ENCODE measurements around the gene NCKAP5.

NCKAP5 gene

DNA sequence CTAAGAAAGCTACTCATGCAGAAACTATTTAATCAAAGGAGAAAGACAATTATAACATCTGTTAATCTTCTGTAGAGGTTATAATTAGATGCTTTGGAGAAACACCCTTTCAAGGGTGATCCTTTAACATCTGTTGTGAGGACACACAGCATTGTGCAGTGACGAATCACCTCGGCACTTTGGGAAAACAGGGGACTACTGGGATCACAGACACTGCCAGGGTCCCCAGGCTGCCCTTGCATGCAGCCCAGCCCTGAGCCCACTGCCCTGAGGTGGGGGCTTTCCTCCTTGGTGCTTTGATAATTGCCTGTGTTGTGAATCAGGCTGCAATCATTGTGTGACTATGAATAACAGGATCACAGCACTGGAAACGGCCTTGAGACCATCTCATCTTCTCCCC lies 10.6 kb downstream of the NCKAP5 start:
- Mint-ChIP-seq H3K9me3 (no peaks in the 10 kb centered on the region), H3K27ac (no peak overlapping the region), H3K27me3 (no peaks in the 10 kb centered on the region), H3K4me1 (no peaks in the 10 kb centered on the region), H3K4me3 (no peak overlapping the region), H3K36me3 (ENCODE audit: low read depth) (no peaks in the 10 kb centered on the region)
- ATAC-seq (no peak), DNase-seq (no peak)

GRCh38 chr2:133553838-133554408 lies 14.3 kb downstream of the NCKAP5 start:
- DNase-seq (no peak), ATAC-seq (no peak)
- H3K36me3 Mint-ChIP-seq (ENCODE audit: low read depth), result no peaks in the 10 kb centered on the region
- no peaks in the 10 kb centered on the region for H3K4me1 Mint-ChIP-seq
- no peak overlapping the region for H3K27ac Mint-ChIP-seq
- H3K9me3 Mint-ChIP-seq, result no peaks in the 10 kb centered on the region
- H3K4me3 Mint-ChIP-seq, result no peak overlapping the region
- no peaks in the 10 kb centered on the region for H3K27me3 Mint-ChIP-seq

GRCh38 chr2:133553251-133553650 lies 15.0 kb downstream of the NCKAP5 start:
- ATAC-seq (no peak), DNase-seq (no peak)
- H3K36me3 Mint-ChIP-seq (ENCODE audit: low read depth), result no peaks in the 10 kb centered on the region
- H3K27ac Mint-ChIP-seq, result no peak overlapping the region
- no peaks in the 10 kb centered on the region for H3K4me1 Mint-ChIP-seq
- no peaks in the 10 kb centered on the region for H3K9me3 Mint-ChIP-seq
- no peak overlapping the region for H3K4me3 Mint-ChIP-seq
- H3K27me3 Mint-ChIP-seq, result no peaks in the 10 kb centered on the region

- Mint-ChIP-seq H3K4me3 (no peak overlapping the region), H3K27me3 (no peaks in the 10 kb centered on the region), H3K4me1 (no peaks in the 10 kb centered on the region), H3K9me3 (no peaks in the 10 kb centered on the region), H3K27ac (no peak overlapping the region), H3K36me3 (ENCODE audit: low read depth) (no peaks in the 10 kb centered on the region)
- ATAC-seq, result no peak
- DNase-seq, result no peak
Measured at GRCh38 chr2:133552821-133553220, 15.4 kb downstream of the NCKAP5 start.

- Mint-ChIP-seq H3K27ac (no peak overlapping the region), H3K36me3 (ENCODE audit: low read depth) (no peaks in the 10 kb centered on the region), H3K4me1 (no peaks in the 10 kb centered on the region), H3K9me3 (peaks cover 4% of the 10 kb centered on the region), H3K27me3 (no peaks in the 10 kb centered on the region), H3K4me3 (no peak overlapping the region)
- ATAC-seq, result no peak
- no peak for DNase-seq
Measured at GRCh38 chr2:133541797-133542196, 26.5 kb downstream of the NCKAP5 start.

GRCh38 chr2:133541376-133541775 lies 26.9 kb downstream of the NCKAP5 start:
- H3K36me3 Mint-ChIP-seq (ENCODE audit: low read depth), result no peaks in the 10 kb centered on the region
- DNase-seq, result no peak
- ATAC-seq, result no peak
- no peak overlapping the region for H3K27ac Mint-ChIP-seq
- no peaks in the 10 kb centered on the region for H3K4me1 Mint-ChIP-seq
- peaks cover 4% of the 10 kb centered on the region for H3K9me3 Mint-ChIP-seq
- no peaks in the 10 kb centered on the region for H3K27me3 Mint-ChIP-seq
- H3K4me3 Mint-ChIP-seq, result no peak overlapping the region

DNA sequence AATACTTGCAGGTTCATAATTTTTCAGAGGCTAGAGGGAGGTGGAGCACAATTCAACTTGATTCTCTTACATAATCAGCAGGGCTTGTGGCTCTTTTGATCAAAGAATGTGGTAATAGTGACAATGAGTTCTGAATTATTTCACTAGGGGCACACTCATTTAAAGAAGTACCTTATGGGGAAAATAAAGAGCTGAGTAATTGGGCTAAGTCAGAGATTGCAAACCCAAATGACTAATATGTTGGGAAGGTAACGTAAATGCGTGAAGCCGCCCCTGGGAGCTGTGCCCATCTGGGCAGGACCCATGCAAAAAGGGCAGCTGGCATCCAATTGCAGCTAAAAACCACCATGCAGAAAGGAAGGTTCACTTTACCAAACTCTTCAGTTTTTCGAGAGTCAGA lies 35.3 kb downstream of the NCKAP5 start:
- no peak overlapping the region for H3K4me3 Mint-ChIP-seq
- no peak overlapping the region for H3K27ac Mint-ChIP-seq
- H3K4me1 Mint-ChIP-seq, result no peaks in the 10 kb centered on the region
- no peaks in the 10 kb centered on the region for H3K27me3 Mint-ChIP-seq
- DNase-seq, result no peak
- no peak for ATAC-seq
- H3K9me3 Mint-ChIP-seq, result no peaks in the 10 kb centered on the region
- H3K36me3 Mint-ChIP-seq (ENCODE audit: low read depth), result no peaks in the 10 kb centered on the region

DNA sequence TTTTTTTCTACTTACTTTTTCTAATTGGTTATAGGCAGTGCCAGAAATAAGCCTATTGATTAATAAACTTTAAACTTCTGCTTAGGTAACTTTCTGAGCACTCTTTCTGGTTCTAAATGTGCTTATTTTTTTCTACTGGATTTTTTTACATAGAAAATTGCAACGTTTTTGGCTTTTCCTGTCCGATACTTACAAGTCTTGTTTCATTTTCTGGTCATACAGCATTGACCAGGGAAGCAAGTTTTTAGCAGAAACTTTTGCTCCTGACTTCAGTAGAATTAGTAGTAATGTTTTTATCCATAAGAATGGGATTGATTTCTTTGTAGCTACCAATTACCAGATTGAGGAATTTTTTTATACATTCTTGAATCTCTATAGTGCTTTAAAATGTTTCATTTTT lies 36.9 kb downstream of the NCKAP5 start:
- Mint-ChIP-seq H3K4me3 (no peak overlapping the region), H3K4me1 (no peaks in the 10 kb centered on the region), H3K36me3 (ENCODE audit: low read depth) (no peaks in the 10 kb centered on the region), H3K27me3 (no peaks in the 10 kb centered on the region), H3K9me3 (no peaks in the 10 kb centered on the region), H3K27ac (no peak overlapping the region)
- ATAC-seq, result no peak
- DNase-seq, result no peak

DNA sequence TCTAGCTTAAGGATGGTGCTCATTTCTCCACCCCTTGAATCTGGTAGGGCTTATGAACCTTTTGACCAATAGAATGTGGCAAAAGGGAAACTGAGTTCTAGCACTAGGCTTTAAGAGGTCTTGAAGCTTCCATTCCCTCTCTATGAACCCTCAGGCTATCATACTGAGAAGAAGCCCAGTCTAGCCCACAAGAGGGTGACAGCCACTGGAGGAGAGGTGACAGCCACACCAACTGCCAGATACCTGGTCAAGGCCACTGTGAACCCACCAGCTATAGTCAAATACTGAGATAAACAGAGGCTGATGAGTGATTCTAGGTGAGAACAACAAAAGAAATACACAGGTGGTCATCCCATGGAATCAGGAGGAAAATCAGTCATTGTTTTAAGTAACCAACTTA lies 37.6 kb downstream of the NCKAP5 start:
- Mint-ChIP-seq H3K4me3 (no peak overlapping the region), H3K27ac (no peak overlapping the region), H3K9me3 (no peaks in the 10 kb centered on the region), H3K36me3 (ENCODE audit: low read depth) (no peaks in the 10 kb centered on the region), H3K27me3 (no peaks in the 10 kb centered on the region), H3K4me1 (no peaks in the 10 kb centered on the region)
- DNase-seq, result no peak
- no peak for ATAC-seq

GRCh38 chr2:133526530-133527300 lies 41.5 kb downstream of the NCKAP5 start:
- no peak for DNase-seq
- no peaks in the 10 kb centered on the region for H3K9me3 Mint-ChIP-seq
- H3K27ac Mint-ChIP-seq, result no peak overlapping the region
- H3K36me3 Mint-ChIP-seq (ENCODE audit: low read depth), result no peaks in the 10 kb centered on the region
- H3K4me3 Mint-ChIP-seq, result no peak overlapping the region
- ATAC-seq, result no peak
- H3K4me1 Mint-ChIP-seq, result no peaks in the 10 kb centered on the region
- H3K27me3 Mint-ChIP-seq, result no peaks in the 10 kb centered on the region

- no peak for DNase-seq
- no peaks in the 10 kb centered on the region for H3K36me3 Mint-ChIP-seq (ENCODE audit: low read depth)
- ATAC-seq, result no peak
- H3K27ac Mint-ChIP-seq, result no peak overlapping the region
- no peaks in the 10 kb centered on the region for H3K27me3 Mint-ChIP-seq
- no peaks in the 10 kb centered on the region for H3K4me1 Mint-ChIP-seq
- H3K4me3 Mint-ChIP-seq, result no peak overlapping the region
- no peaks in the 10 kb centered on the region for H3K9me3 Mint-ChIP-seq
Measured at GRCh38 chr2:133525613-133526529, 42.4 kb downstream of the NCKAP5 start.

DNA sequence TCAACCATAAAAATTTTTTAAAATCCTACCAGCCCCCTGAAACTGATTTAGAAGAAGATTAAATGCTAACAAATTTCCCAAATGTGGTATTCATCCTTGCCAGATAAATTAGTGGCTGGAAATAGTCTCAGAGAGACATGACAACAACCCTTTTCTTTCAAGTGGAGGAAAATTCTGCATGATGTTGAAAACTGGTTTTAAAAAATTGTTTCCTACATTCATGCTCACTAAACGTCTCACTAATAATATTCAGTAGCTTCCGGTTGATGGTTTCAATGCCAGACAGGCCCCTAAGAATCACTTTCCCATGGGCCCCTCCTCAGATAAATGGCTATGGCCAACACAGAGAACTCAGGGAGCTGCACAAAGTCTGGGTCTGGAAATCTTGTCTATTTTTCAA lies 43.2 kb downstream of the NCKAP5 start:
- H3K36me3 Mint-ChIP-seq (ENCODE audit: low read depth), result no peaks in the 10 kb centered on the region
- no peak overlapping the region for H3K27ac Mint-ChIP-seq
- DNase-seq (no peak), ATAC-seq (no peak)
- H3K4me3 Mint-ChIP-seq, result no peak overlapping the region
- H3K9me3 Mint-ChIP-seq, result no peaks in the 10 kb centered on the region
- H3K27me3 Mint-ChIP-seq, result no peaks in the 10 kb centered on the region
- no peaks in the 10 kb centered on the region for H3K4me1 Mint-ChIP-seq

DNA sequence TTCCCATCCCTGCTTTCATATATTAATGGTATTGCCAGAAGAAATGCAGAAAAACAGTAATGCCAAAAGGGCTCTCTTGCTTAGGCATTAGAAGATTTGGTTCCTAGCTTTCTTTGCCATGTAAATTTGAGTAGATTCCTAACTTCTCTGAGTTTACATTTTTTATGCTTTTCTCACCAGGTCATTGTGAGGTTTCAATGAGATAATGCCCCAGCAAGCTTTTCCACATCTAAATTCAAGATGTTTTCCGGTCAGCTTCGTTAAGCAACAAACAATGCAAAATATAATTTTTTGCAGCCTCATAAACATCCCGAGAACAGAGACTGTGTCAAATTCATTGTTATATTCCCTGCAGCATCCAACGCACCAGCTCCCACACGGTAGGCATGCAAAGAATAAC lies 44.9 kb downstream of the NCKAP5 start:
- H3K27me3 Mint-ChIP-seq, result no peaks in the 10 kb centered on the region
- DNase-seq (no peak), ATAC-seq (no peak)
- no peaks in the 10 kb centered on the region for H3K4me1 Mint-ChIP-seq
- no peak overlapping the region for H3K4me3 Mint-ChIP-seq
- no peaks in the 10 kb centered on the region for H3K9me3 Mint-ChIP-seq
- no peaks in the 10 kb centered on the region for H3K36me3 Mint-ChIP-seq (ENCODE audit: low read depth)
- H3K27ac Mint-ChIP-seq, result no peak overlapping the region

- ATAC-seq (no peak), DNase-seq (no peak)
- Mint-ChIP-seq H3K36me3 (ENCODE audit: low read depth) (no peaks in the 10 kb centered on the region), H3K9me3 (no peaks in the 10 kb centered on the region), H3K27me3 (no peaks in the 10 kb centered on the region), H3K4me1 (no peaks in the 10 kb centered on the region), H3K4me3 (no peak overlapping the region), H3K27ac (no peak overlapping the region)
Measured at GRCh38 chr2:133522204-133522603, 46.1 kb downstream of the NCKAP5 start.

DNA sequence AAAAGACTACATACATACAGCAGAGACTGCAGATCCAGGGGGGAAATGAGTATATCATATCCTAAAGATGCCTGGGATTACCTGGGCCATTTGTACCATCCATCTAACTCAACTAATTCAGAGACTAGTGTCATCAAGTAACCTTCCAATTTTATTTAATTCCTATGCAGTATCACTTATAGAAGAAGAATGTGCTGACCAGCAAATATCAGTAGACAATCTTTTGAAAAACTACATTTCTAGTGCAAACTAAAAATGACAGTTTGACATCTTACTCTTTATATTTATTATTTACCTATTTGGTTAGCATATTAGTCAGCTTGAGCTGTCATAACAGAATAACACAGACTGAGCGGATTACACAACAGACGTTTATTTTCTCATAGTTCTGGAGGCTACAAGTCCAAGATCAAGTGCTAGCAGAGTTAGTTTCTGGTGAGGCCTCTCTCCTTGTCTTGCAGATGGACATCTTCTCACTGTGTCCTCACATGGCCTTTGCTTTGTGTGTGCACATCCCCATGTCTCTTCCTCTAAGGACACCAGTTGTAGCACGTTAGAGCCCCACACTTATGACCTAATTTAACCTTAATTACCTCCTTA lies 47.0 kb downstream of the NCKAP5 start:
- H3K36me3 Mint-ChIP-seq (ENCODE audit: low read depth), result no peaks in the 10 kb centered on the region
- DNase-seq (no peak), ATAC-seq (no peak)
- H3K27me3 Mint-ChIP-seq, result no peaks in the 10 kb centered on the region
- H3K9me3 Mint-ChIP-seq, result no peaks in the 10 kb centered on the region
- H3K4me3 Mint-ChIP-seq, result no peak overlapping the region
- H3K4me1 Mint-ChIP-seq, result no peaks in the 10 kb centered on the region
- no peak overlapping the region for H3K27ac Mint-ChIP-seq

Measured in activated naive CD8-positive, alpha-beta T cell treated with anti-CD3 and anti-CD28 coated beads, Interleukin-2, amount 50 U/mL, for 24 hours (primary cell).